Measurements from ENCODE around the gene PERP. TPM values are rescaled to one million over a fixed set of nuclear protein-coding genes. Genes with fewer than 3 reads are reported as not detected.
A peak's percentile ranks its signal among the peaks of the same experiment; 100 is the strongest.

Gene PERP
- total RNA-seq, 4 donors from 2014 or later, result 7.4 to 84.8 (median 46.2) TPM

DNA sequence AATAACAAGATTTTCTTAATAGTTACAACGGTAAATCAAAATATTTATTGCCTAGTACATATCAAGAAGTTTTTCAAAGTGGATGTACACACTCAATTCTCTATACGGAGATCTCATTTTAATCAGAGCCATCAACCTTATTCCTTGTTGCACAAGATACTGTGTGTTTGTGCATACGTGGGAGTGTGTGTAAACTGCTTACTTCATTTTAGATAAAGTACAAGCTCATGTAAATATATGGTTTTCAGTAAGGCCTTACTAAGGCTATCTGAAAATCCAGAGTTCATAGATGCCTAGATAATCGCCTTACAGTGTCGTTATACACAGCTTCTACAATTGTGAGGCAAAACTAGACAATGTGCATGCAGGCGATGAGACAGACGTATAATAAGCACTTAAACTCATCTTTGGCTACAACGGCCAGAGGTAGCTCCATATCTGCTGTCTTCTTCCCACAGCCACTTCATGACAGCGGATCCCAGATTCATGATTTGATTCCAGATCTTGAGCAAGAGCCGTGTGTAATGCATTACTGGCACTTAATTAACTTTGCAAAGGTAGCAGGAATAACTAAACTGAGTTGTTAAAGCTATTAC lies 2.5 kb downstream of the PERP start:
- TF ChIP-seq POLR2A (IDR thresholded peaks at IDR 0.05), result no peak
- TF ChIP-seq, protein P1, sequence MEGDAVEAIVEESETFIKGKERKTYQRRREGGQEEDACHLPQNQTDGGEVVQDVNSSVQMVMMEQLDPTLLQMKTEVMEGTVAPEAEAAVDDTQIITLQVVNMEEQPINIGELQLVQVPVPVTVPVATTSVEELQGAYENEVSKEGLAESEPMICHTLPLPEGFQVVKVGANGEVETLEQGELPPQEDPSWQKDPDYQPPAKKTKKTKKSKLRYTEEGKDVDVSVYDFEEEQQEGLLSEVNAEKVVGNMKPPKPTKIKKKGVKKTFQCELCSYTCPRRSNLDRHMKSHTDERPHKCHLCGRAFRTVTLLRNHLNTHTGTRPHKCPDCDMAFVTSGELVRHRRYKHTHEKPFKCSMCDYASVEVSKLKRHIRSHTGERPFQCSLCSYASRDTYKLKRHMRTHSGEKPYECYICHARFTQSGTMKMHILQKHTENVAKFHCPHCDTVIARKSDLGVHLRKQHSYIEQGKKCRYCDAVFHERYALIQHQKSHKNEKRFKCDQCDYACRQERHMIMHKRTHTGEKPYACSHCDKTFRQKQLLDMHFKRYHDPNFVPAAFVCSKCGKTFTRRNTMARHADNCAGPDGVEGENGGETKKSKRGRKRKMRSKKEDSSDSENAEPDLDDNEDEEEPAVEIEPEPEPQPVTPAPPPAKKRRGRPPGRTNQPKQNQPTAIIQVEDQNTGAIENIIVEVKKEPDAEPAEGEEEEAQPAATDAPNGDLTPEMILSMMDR (IDR thresholded peaks at IDR 0.05), result no peak
- DNase-seq, result no peak
- peaks cover 0 to 12% (median 6%) of the 10 kb centered on the region in 4 donors for H3K4me1 ChIP-seq
- H3K9me3 ChIP-seq, result no peaks in the 10 kb centered on the region
- H3K27ac ChIP-seq, result peak overlapping the region in 1 of 4 donors; percentile 48
- no peaks in the 10 kb centered on the region for H3K27me3 ChIP-seq
- H3K4me3 ChIP-seq, result peak overlapping the region in 2 of 4 donors; percentile 74 to 75
- no peaks in the 10 kb centered on the region for H3K36me3 ChIP-seq

DNA sequence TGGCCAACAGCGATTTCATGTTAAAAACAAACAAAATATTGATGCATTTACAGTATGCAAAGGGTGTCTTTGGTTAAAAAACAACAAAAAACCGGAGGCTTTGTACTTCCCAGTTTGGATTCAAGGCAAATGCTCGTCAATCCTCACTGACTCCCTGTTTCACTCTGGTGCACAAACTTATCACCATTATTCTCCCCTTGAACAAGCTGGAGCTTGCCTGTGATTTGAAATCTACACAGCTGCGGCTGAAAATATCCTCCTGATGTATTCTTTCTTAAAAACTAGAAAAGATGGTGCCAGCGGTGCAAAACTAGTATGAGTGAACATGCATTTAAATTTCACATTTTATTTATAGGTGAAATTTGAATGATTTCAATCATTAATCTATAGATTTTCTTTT lies 3.3 kb downstream of the PERP start:
- no peaks in the 10 kb centered on the region for H3K36me3 ChIP-seq
- peaks cover 0 to 12% (median 6%) of the 10 kb centered on the region in 4 donors for H3K4me1 ChIP-seq
- no peaks in the 10 kb centered on the region for H3K9me3 ChIP-seq
- no peak overlapping the region for H3K27ac ChIP-seq
- no peak overlapping the region for H3K4me3 ChIP-seq
- TF ChIP-seq, protein P1 (IDR thresholded peaks at IDR 0.05), result no peak
- no peak for TF ChIP-seq POLR2A (IDR thresholded peaks at IDR 0.05)
- no peaks in the 10 kb centered on the region for H3K27me3 ChIP-seq
- DNase-seq, result no peak

DNA sequence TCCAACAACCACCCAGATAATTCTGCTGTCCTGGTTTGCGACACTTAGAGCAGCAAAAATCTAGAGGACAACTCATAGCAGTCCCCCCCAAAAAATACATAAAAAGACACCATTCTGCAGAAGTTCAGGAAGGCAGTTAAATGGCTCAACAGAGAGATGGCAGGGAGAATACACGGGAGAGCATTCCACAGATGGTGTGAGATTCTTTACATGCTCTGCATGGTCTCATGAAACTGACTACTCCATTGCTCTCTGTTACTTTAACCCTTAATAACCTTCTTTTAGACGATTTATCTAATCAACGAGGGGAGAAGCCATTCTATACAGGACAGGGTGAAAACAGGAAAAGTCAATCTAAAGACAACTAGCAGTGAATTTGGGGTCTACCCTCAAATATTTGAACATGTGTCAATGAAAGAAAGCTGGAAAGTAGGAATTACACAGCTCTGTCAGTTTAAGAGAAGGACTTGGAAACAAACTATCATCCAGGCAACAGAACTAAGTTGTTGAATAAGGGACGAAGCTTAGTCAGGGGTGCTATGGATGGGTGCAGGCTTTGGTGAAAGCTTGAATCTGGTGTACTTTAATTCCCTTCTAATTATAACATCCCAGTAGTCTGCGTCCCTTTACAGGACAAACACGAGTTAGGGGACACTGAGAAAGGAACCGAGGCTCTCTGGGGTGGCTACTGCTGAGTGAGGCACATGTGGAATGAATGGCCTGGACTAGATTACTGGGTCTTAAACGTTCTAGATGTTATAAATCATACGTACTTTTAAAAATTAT lies 5.1 kb downstream of the PERP start:
- no peak for DNase-seq
- no peak overlapping the region for H3K4me3 ChIP-seq
- no peaks in the 10 kb centered on the region for H3K36me3 ChIP-seq
- no peaks in the 10 kb centered on the region for H3K9me3 ChIP-seq
- H3K27ac ChIP-seq, result no peak overlapping the region
- peaks cover 0 to 12% (median 2%) of the 10 kb centered on the region in 4 donors for H3K4me1 ChIP-seq
- H3K27me3 ChIP-seq, result no peaks in the 10 kb centered on the region
- TF ChIP-seq, protein P1 (IDR thresholded peaks at IDR 0.05), result no peak
- TF ChIP-seq POLR2A (IDR thresholded peaks at IDR 0.05), result no peak

DNA sequence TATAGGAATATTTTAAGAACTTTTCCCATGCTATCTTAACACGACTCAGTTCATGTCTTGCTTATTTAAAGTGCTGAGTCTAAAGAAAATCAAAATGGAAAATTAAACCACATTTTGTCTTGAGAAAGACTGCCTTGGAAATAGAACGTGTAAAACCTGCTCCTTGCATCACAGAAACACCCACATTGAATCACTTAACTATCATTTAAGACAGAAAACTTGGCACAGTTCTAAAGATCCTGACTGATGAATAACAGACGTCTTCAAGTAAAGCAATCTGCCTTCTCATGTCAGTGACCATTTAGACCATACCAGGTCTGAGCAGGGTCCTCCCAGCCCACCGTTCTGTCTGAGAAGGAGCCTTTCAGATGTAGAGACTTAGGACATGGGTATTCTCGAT lies 7.4 kb downstream of the PERP start:
- no peak overlapping the region for H3K4me3 ChIP-seq
- TF ChIP-seq POLR2A (IDR thresholded peaks at IDR 0.05), result no peak
- TF ChIP-seq, protein P1 (IDR thresholded peaks at IDR 0.05), result no peak
- H3K9me3 ChIP-seq, result no peaks in the 10 kb centered on the region
- DNase-seq, result no peak
- no peaks in the 10 kb centered on the region for H3K27me3 ChIP-seq
- peaks cover 0 to 16% (median 0%) of the 10 kb centered on the region in 3 donors for H3K36me3 ChIP-seq
- H3K27ac ChIP-seq, result no peak overlapping the region
- peaks cover 0 to 9% (median 0%) of the 10 kb centered on the region in 4 donors for H3K4me1 ChIP-seq

DNA sequence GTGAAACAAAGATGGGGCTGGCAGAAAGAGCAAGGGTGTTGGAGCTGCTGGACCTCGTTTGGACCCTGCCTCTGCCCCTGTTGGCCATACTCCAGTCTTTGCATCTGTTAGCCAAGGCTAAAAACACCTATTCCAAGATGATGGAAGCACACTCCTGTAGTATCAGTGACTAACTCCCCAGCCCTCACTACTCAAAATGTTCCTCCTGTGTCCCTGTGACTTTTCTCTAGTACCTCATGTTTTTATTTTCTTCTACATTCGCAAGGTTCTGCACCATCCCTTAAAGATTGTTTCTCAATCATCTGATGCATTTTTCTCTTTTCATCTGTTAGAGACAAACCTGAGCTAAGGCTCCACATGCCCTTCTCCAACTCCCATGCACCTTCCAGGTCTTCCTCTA lies 8.9 kb downstream of the PERP start:
- DNase-seq, result no peak
- Histone ChIP-seq H3K4me3 (no peak overlapping the region), H3K9me3 (no peaks in the 10 kb centered on the region), H3K4me1 (no peaks in the 10 kb centered on the region), H3K36me3 (peaks cover 0 to 23% (median 0%) of the 10 kb centered on the region in 3 donors), H3K27ac (no peak overlapping the region), H3K27me3 (no peaks in the 10 kb centered on the region)
- no peak for TF ChIP-seq POLR2A (IDR thresholded peaks at IDR 0.05)
- TF ChIP-seq, protein P1 (IDR thresholded peaks at IDR 0.05), result no peak
